IPS DF 6.9 (cell line): Measurements from ENCODE around the gene PHOSPHO2.

Experiments
- DNase-seq: peaks from one replicate; pipeline ENCODE4 v3.0.0-alpha.2; 2013; ENCODE audit warnings: low read depth, low spot score
- H3K27ac ChIP-seq: one replicate; pipeline ENCODE4 v1.5.1; 2013; ENCODE audit warnings: low read length, control low read depth
- H3K27me3 ChIP-seq: 2 replicates; pipeline ENCODE4 v1.6.1; 2013; ENCODE audit warnings: mild to moderate bottlenecking, low read length; ENCODE audit not compliant: control insufficient read depth, insufficient read depth
- H3K36me3 ChIP-seq: 2 replicates; pipeline ENCODE4 v1.6.1; 2013; ENCODE audit warnings: low read length; ENCODE audit not compliant: control insufficient read depth, insufficient read depth
- H3K4me1 ChIP-seq: 2 replicates; pipeline ENCODE4 v1.6.1; 2013; ENCODE audit warnings: low read length; ENCODE audit not compliant: control insufficient read depth, insufficient read depth
- H3K4me3 ChIP-seq: 2 replicates; pipeline ENCODE4 v1.5.1; 2013; ENCODE audit warnings: mild to moderate bottlenecking, low read length
- H3K9me3 ChIP-seq: 2 replicates; pipeline ENCODE4 v1.6.1; 2013; ENCODE audit warnings: low read length, inconsistent platforms; ENCODE audit not compliant: control insufficient read depth, insufficient read depth
- WGBS: extraction: QIAGEN DNeasy Blood & Tissue Kit; methylation state at CpG from one replicate; pipeline ENCODE4 v1.1.7; 2013; ENCODE audit warnings: mixed read lengths, missing lambda C conversion rate; ENCODE audit not compliant: insufficient read length, insufficient coverage; 5-methylcytosine and 5-hydroxymethylcytosine counted together

Gene PHOSPHO2

DNA sequence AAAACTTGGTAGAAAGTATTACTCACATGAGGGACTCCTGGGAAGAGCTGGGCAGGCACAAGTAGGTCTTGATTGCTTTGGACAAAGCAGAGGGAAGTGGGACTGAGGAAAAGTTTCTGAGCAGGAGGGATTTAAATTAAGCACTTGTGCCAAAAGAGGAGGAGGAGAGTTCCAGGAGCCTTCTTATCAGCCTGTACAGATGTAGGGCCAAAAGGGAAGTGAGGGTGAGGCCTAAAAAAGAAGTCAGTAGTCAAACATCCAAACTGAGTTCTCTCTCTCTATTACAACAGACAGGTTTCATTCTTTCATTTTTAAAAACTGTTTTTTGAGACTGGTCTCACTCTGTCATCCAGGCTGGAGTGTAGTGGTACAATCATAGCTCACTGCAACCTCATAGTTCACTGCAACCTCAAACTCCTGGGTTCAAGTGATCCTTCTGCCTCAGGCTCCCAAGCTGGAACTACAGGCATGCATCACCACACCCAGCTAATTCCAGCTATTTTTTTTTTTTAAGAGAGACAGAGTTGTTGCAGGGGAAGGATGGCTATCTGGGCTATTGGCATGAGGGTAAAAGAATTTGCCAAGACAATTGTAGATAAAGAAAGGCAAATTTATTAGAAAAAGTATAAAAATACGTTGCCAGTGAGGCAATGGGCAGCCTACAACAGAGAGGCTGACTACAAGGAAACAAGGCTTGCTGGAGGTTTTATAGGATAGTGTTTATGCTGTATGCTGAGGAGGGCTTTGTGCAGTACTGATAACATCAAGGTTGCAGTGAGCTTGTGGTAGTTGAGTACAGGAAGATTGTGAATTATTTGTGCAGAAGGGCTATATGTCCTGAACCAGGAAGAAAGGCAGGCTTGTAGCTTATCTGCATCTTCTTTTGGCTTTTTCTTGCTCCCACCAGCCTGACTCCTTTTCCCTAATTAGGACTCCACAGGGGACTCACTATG lies 29.0 kb upstream of the PHOSPHO2 start:
- Histone ChIP-seq H3K27me3 (no peaks in the 10 kb centered on the region), H3K36me3 (no peaks in the 10 kb centered on the region), H3K4me3 (no peak overlapping the region), H3K27ac (no peak overlapping the region), H3K4me1 (no peaks in the 10 kb centered on the region), H3K9me3 (no peaks in the 10 kb centered on the region)
- no CpG with 5 or more reads among the region's 1 CpG for WGBS
- no peak for DNase-seq

- Histone ChIP-seq H3K36me3 (no peaks in the 10 kb centered on the region), H3K27ac (no peak overlapping the region), H3K4me3 (no peak overlapping the region), H3K27me3 (no peaks in the 10 kb centered on the region), H3K4me1 (no peaks in the 10 kb centered on the region), H3K9me3 (no peaks in the 10 kb centered on the region)
- no CpG with 5 or more reads among the region's 2 CpGs for WGBS
- DNase-seq: no peak
Observed at GRCh38 chr2:169667583-169667982, 26.7 kb upstream of the PHOSPHO2 start.

GRCh38 chr2:169670215-169670651 lies 24.0 kb upstream of the PHOSPHO2 start:
- no peaks in the 10 kb centered on the region for H3K4me1 ChIP-seq
- WGBS: no CpG with 5 or more reads among the region's 2 CpGs
- no peak overlapping the region for H3K27ac ChIP-seq
- no peaks in the 10 kb centered on the region for H3K36me3 ChIP-seq
- no peak for DNase-seq
- H3K27me3 ChIP-seq: no peaks in the 10 kb centered on the region
- no peaks in the 10 kb centered on the region for H3K9me3 ChIP-seq
- no peak overlapping the region for H3K4me3 ChIP-seq

DNA sequence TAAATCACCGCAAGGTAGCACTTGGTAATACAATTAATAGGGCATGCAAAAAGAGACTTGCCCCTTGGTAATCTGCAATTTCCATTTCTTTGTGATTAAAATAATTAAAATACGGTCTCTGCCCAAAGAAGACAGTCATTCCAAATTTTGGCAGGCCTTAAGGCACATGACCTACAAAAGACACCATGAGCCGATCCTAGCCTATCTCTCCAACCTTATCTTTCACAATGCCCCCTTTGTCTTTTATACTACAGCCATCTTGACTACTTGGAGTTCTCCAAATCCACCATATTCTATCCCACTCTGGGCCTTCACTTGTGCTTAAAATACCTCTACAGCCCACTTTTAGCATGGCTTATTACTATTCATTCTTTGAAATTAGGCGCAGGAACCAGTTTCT lies 23.3 kb upstream of the PHOSPHO2 start:
- Histone ChIP-seq H3K9me3 (no peaks in the 10 kb centered on the region), H3K27me3 (no peaks in the 10 kb centered on the region), H3K4me1 (no peaks in the 10 kb centered on the region), H3K4me3 (no peak overlapping the region), H3K27ac (no peak overlapping the region), H3K36me3 (no peaks in the 10 kb centered on the region)
- WGBS: no CpG with 5 or more reads among the region's 4 CpGs
- DNase-seq: no peak

DNA sequence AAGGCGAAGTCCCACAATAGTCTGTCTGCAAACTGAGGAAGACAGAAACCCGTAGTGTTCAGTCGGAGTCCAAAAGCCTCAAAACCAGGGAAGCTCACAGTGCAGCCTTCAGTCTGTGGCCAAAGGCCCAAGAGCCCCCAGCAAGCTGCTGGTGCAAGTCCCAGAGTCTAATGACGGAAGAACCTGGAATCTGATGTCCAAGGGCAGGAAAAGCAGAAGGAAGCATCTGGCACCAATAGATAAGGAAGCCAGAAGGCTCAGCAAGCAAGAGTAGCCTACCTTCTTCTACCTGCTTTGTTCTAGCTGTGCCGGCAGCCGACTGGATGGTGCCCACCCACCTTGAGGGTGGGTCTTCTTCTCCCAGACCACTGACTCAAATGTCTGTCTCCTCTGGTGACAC lies 21.9 kb upstream of the PHOSPHO2 start:
- Histone ChIP-seq H3K27me3 (no peaks in the 10 kb centered on the region), H3K36me3 (no peaks in the 10 kb centered on the region), H3K4me3 (no peak overlapping the region), H3K27ac (no peak overlapping the region), H3K9me3 (no peaks in the 10 kb centered on the region), H3K4me1 (no peaks in the 10 kb centered on the region)
- WGBS: no CpG with 5 or more reads among the region's 6 CpGs
- DNase-seq: no peak

DNA sequence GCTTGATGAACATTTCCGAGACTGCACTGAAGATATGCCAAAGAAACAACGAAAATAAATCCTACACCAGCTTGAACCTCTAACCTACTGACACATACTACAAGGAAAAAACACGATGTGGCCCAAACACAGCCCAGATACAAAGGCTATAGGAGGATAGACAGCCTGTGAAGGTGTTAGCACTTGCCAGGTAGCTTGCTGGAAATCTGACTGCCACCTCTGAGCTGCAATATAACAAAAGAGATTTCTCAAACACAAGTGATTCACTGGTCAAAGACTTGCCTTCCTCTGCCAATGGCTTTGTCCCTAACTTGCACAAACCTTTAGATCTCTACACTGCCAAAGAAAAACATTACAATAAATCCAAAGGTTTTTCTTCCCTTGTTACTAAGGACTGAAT lies 21.2 kb upstream of the PHOSPHO2 start:
- Histone ChIP-seq H3K9me3 (no peaks in the 10 kb centered on the region), H3K4me3 (no peak overlapping the region), H3K27me3 (no peaks in the 10 kb centered on the region), H3K36me3 (no peaks in the 10 kb centered on the region), H3K27ac (no peak overlapping the region), H3K4me1 (no peaks in the 10 kb centered on the region)
- no peak for DNase-seq
- WGBS: no CpG with 5 or more reads among the region's 3 CpGs

DNA sequence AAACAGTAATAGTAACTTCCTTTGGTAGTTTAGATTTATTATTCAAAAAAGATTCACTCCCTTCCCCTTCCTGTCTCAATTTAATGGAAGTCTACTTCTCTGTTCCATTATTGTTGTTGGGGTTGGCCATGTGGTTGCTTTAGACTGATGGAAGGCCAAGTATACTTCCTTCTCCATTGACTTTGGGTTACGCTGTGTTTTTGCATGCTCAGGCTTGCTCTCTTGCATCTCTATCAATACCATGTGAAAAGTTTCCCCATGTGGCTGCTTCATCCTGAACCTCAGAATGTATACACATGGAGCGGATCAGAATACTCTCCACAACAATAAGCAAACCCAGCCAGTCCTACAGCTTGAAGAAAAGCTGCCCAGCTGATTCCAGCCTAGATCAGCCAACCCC lies 20.3 kb upstream of the PHOSPHO2 start:
- no peak for DNase-seq
- no peaks in the 10 kb centered on the region for H3K9me3 ChIP-seq
- no CpG with 5 or more reads among the region's 2 CpGs for whole genome bisulfite sequencing

DNA sequence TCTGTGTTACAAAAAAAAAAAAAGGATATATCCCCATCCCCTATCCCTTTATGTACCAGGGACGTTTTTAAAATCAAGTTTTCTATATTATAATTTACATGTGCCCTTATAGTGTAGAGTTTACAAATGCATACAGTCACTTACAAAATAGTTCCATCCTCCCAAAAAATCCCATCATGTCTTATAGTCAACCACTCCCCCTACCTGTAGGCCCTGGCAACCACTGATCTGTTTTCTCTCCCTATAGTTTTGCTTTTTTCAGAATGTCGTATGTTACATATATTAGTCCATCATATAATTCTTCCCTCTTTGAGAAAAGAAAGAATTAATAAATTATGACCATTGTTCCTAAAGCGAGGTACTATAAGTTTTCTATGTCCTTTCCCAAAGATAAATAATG lies 17.9 kb upstream of the PHOSPHO2 start:
- no peaks in the 10 kb centered on the region for H3K4me1 ChIP-seq
- no peaks in the 10 kb centered on the region for H3K36me3 ChIP-seq
- no CpG with 5 or more reads among the region's 3 CpGs for WGBS
- H3K9me3 ChIP-seq: no peaks in the 10 kb centered on the region
- H3K27me3 ChIP-seq: no peaks in the 10 kb centered on the region
- no peak overlapping the region for H3K27ac ChIP-seq
- no peak overlapping the region for H3K4me3 ChIP-seq
- no peak for DNase-seq

More for the DNA sequence above, 20.3 kb upstream of the PHOSPHO2 start:
- H3K27ac ChIP-seq: no peak overlapping the region
- no peaks in the 10 kb centered on the region for H3K36me3 ChIP-seq
- no peaks in the 10 kb centered on the region for H3K27me3 ChIP-seq
- H3K4me3 ChIP-seq: no peak overlapping the region
- H3K4me1 ChIP-seq: no peaks in the 10 kb centered on the region

GRCh38 chr2:169676850-169677249 lies 17.4 kb upstream of the PHOSPHO2 start:
- no CpG with 5 or more reads among the region's 6 CpGs for WGBS
- DNase-seq: no peak
- H3K36me3 ChIP-seq: no peaks in the 10 kb centered on the region

DNA sequence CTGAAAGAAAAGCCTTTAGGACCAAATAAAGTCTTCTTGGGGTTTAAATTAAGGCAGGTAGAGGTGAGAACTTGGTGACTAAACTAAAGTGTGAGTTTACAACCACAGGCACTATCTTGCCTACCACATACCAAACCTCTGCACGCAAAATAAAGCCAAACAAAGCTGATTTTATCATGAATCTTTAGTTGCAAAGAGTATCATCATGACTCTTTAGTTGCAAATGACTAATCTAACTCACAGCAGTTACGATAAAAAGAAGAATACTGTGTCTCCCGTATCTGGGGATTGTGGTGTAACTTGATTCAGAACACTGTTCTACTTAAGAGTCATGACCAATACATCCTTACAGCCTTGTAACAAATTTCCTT lies 11.2 kb upstream of the PHOSPHO2 start:
- DNase-seq: no peak
- Histone ChIP-seq H3K36me3 (no peaks in the 10 kb centered on the region), H3K27me3 (no peaks in the 10 kb centered on the region), H3K4me3 (no peak overlapping the region), H3K4me1 (no peaks in the 10 kb centered on the region; the same call in 1 of the 2 replicates), H3K27ac (no peak overlapping the region), H3K9me3 (no peaks in the 10 kb centered on the region; the same call in 1 of the 2 replicates)
- WGBS: no CpG with 5 or more reads among the region's 3 CpGs

More at GRCh38 chr2:169676850-169677249, 17.4 kb upstream of the PHOSPHO2 start:
- Histone ChIP-seq H3K27me3 (no peaks in the 10 kb centered on the region), H3K4me3 (no peak overlapping the region), H3K27ac (no peak overlapping the region), H3K9me3 (no peaks in the 10 kb centered on the region), H3K4me1 (no peaks in the 10 kb centered on the region)
